Nephron progenitor cell (in vitro differentiated cells): ENCODE data around the gene GINS2.

Experiments
- DNase-seq: peaks from one replicate; pipeline ENCODE4 v3.0.0; 2021
- H3K27ac Mint-ChIP-seq: 2 replicates; pipeline ENCODE4 v1.8.0; 2021; ENCODE audit warnings: mild to moderate bottlenecking, moderate library complexity, mixed read lengths
- H3K27me3 Mint-ChIP-seq: 2 replicates; pipeline ENCODE4 v1.8.0; 2021; ENCODE audit warnings: mild to moderate bottlenecking, low read depth, mixed read lengths; ENCODE audit not compliant: poor library complexity
- H3K36me3 Mint-ChIP-seq: 2 replicates; pipeline ENCODE4 v1.8.0; 2021; ENCODE audit warnings: low read depth, mixed read lengths
- H3K4me1 Mint-ChIP-seq: 2 replicates; pipeline ENCODE4 v1.8.0; 2021; ENCODE audit warnings: mixed read lengths
- H3K4me3 Mint-ChIP-seq: 2 replicates; pipeline ENCODE4 v1.8.0; 2021; ENCODE audit warnings: mild to moderate bottlenecking, moderate library complexity, mixed read lengths
- H3K9me3 Mint-ChIP-seq: 2 replicates; pipeline ENCODE4 v1.8.0; 2021; ENCODE audit warnings: mild to moderate bottlenecking, moderate library complexity, mixed read lengths
- CTCF ChIP-seq: fragments of 200-600 bp; sonication (generic); IDR thresholded peaks from 2 replicates; pipeline ENCODE4 v1.5.0; 2021; ENCODE audit warnings: antibody characterized with exemption

Gene GINS2

DNA sequence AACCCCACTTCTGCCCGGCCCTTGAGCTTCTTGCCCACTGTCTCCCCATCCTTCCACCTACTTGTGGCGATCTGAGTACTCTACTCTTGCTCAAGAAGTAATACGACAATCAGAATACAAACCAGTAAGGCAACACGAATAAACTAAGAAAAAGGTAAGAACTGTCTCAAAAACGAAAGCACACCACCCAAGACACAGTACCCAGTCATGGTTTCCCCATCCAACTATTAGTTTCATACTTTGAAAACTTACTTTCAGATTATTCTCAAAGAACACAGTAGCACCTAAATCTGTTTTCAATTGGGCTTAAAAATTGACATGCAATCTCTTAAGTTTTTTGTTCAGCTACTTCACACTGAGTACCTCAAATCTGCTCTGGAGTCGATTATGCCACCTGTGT lies 13.9 kb downstream of the GINS2 start:
- Mint-ChIP-seq H3K27ac (peak overlapping the region; percentile 58), H3K9me3 (no peaks in the 10 kb centered on the region), H3K4me1 (peaks cover 8% of the 10 kb centered on the region), H3K4me3 (no peak overlapping the region), H3K27me3 (no peaks in the 10 kb centered on the region), H3K36me3 (peaks cover 56% of the 10 kb centered on the region)
- DNase-seq = no peak
- no peak for TF ChIP-seq CTCF

- DNase-seq = no peak
Measured at GRCh38 chr16:85674418-85674755, 14.4 kb downstream of the GINS2 start.

DNA sequence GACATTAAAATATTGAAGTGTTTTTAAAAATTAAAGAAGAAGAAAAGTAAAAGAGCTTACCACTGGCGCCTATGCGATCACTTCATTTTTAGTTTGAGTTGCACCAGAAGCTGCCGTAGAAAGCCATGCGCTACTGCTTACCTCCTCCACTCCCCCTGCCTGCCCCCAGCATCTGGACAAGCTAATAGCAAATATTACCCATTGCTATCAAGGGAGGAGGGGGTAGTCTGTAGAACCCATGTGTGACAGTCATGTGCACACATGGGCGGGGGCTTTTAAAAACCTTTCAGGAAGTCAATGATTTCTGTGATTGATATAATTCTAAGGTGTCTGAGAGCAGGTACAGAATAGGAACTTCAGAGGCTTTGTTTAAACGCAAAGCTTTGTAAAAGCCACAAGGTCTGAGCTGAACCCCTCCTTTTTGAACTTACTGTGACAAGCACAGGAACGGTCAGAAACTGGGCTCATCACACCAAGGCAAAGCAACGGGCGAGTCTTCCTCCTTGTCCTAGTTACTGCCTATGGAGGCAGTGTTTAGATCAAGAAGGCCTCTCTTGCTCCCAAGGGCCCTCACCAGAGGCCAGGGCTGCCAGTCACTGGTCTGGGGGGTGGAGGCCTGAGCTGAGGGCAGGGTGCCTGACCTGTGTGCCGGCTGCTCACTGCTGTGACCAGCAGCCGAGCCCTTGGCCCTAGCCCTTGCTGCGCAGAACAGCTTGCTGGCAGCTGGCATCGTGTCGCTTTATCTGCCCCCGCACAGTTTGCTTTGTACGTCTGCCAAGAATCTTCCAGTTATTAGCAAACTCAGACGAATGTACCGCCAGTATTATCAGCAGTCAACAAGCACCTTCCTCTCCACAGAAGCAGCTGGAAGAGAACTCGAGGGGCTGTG lies 15.0 kb downstream of the GINS2 start:
- no peak for DNase-seq
- H3K27me3 Mint-ChIP-seq = no peaks in the 10 kb centered on the region
- peaks cover 60% of the 10 kb centered on the region for H3K36me3 Mint-ChIP-seq
- peak overlapping the region; percentile 16 for H3K27ac Mint-ChIP-seq
- H3K4me3 Mint-ChIP-seq = no peak overlapping the region
- H3K9me3 Mint-ChIP-seq = no peaks in the 10 kb centered on the region
- no peak for TF ChIP-seq CTCF
- peaks cover 14% of the 10 kb centered on the region for H3K4me1 Mint-ChIP-seq

More at GRCh38 chr16:85674418-85674755, 14.4 kb downstream of the GINS2 start:
- Mint-ChIP-seq H3K9me3 (no peaks in the 10 kb centered on the region), H3K36me3 (peaks cover 56% of the 10 kb centered on the region), H3K27ac (peak overlapping the region; percentile 16), H3K4me3 (no peak overlapping the region), H3K4me1 (peaks cover 13% of the 10 kb centered on the region), H3K27me3 (no peaks in the 10 kb centered on the region)
- no peak for TF ChIP-seq CTCF

- no peak for TF ChIP-seq CTCF
- peaks cover 14% of the 10 kb centered on the region for H3K4me1 Mint-ChIP-seq
- H3K27ac Mint-ChIP-seq = peak overlapping the region; percentile 87
- H3K9me3 Mint-ChIP-seq = no peaks in the 10 kb centered on the region
- H3K4me3 Mint-ChIP-seq = no peak overlapping the region
- DNase-seq = no peak
- peaks cover 78% of the 10 kb centered on the region for H3K36me3 Mint-ChIP-seq
- no peaks in the 10 kb centered on the region for H3K27me3 Mint-ChIP-seq
Measured at GRCh38 chr16:85670840-85671239, 17.9 kb downstream of the GINS2 start.

DNA sequence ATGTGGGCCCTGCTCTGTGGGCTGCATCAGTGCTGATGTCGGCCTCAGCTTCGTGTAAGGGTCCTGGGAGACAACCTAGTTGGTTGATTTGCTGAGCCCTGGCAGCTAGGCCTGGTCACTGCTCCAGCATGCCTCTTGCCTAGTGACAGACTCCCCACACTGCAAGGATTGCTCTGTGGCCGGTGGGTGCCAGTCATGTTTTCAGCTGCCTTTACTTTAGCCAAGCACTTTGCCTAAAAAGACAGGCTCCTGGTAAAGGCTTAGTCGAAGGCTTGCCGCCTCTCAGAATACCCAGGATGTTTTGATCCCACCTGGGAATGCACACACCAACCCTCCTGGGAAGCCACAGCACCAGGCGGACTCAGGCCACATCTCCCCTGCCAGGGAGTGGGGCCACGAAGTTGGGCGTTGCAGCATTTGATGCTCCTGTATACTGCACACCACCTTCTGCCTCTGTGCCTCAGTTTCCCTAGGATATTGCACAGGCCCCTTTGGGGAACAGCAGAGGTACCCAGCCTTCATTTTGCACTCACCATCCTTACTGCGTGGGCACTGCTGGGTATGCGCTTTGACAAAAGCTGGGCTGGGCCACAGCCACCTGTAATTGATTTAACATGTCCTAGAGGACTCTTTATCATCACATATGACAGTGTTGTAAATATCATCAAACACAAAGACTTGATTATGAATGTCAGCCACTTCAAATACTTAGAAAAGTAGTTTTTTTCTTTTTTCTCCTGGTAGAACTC lies 19.9 kb downstream of the GINS2 start:
- Mint-ChIP-seq H3K27ac (no peak overlapping the region), H3K27me3 (no peaks in the 10 kb centered on the region)

More for the DNA sequence above, 19.9 kb downstream of the GINS2 start:
- no peak for DNase-seq
- TF ChIP-seq CTCF = no peak
- no peaks in the 10 kb centered on the region for H3K9me3 Mint-ChIP-seq
- no peak overlapping the region for H3K4me3 Mint-ChIP-seq
- H3K36me3 Mint-ChIP-seq = peaks cover 76% of the 10 kb centered on the region
- peaks cover 14% of the 10 kb centered on the region for H3K4me1 Mint-ChIP-seq
